ENCODE data around the gene NBEAL1.

DNA sequence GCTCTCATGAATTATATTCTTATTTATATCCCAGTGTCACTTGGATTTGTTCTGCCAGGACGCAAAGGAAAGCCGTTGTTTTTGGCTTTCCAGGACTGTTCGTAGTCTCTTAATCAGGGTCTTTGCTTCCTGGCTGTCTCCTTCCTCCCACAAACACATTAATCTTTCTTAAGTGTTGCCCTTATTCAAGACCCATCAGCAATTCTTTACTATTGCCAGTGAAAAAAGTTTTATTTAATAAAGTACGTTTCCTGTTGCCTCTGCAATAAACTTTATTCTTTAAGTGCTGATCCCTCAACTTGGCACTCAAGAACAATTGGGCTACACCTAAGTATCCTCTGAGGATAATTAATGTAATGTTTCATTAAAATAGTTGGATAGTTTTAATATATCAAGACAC is 155.8 kb downstream of the NBEAL1 start:
- TF ChIP-seq, protein P1, sequence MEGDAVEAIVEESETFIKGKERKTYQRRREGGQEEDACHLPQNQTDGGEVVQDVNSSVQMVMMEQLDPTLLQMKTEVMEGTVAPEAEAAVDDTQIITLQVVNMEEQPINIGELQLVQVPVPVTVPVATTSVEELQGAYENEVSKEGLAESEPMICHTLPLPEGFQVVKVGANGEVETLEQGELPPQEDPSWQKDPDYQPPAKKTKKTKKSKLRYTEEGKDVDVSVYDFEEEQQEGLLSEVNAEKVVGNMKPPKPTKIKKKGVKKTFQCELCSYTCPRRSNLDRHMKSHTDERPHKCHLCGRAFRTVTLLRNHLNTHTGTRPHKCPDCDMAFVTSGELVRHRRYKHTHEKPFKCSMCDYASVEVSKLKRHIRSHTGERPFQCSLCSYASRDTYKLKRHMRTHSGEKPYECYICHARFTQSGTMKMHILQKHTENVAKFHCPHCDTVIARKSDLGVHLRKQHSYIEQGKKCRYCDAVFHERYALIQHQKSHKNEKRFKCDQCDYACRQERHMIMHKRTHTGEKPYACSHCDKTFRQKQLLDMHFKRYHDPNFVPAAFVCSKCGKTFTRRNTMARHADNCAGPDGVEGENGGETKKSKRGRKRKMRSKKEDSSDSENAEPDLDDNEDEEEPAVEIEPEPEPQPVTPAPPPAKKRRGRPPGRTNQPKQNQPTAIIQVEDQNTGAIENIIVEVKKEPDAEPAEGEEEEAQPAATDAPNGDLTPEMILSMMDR (conservative IDR thresholded peaks at IDR 0.05; ENCODE audit: low read depth in 2 of 2): no peak
- no peak for TF ChIP-seq EZH2 (IDR thresholded peaks at IDR 0.05; ENCODE audit: low read depth, unreplicated experiment)
- TF ChIP-seq POLR2AphosphoS5 (IDR thresholded peaks at IDR 0.05; ENCODE audit: low read depth): no peak
- TF ChIP-seq, protein P2, sequence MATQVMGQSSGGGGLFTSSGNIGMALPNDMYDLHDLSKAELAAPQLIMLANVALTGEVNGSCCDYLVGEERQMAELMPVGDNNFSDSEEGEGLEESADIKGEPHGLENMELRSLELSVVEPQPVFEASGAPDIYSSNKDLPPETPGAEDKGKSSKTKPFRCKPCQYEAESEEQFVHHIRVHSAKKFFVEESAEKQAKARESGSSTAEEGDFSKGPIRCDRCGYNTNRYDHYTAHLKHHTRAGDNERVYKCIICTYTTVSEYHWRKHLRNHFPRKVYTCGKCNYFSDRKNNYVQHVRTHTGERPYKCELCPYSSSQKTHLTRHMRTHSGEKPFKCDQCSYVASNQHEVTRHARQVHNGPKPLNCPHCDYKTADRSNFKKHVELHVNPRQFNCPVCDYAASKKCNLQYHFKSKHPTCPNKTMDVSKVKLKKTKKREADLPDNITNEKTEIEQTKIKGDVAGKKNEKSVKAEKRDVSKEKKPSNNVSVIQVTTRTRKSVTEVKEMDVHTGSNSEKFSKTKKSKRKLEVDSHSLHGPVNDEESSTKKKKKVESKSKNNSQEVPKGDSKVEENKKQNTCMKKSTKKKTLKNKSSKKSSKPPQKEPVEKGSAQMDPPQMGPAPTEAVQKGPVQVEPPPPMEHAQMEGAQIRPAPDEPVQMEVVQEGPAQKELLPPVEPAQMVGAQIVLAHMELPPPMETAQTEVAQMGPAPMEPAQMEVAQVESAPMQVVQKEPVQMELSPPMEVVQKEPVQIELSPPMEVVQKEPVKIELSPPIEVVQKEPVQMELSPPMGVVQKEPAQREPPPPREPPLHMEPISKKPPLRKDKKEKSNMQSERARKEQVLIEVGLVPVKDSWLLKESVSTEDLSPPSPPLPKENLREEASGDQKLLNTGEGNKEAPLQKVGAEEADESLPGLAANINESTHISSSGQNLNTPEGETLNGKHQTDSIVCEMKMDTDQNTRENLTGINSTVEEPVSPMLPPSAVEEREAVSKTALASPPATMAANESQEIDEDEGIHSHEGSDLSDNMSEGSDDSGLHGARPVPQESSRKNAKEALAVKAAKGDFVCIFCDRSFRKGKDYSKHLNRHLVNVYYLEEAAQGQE (IDR thresholded peaks at IDR 0.05; ENCODE audit: unreplicated experiment): no peak
- TF ChIP-seq CREB1 (CRISPR knock-in tag; IDR thresholded peaks at IDR 0.05; ENCODE audit: low read depth): no peak
- no peak for TF ChIP-seq JUNB (IDR thresholded peaks at IDR 0.05; ENCODE audit: unreplicated experiment)
- TF ChIP-seq EZH2phosphoT487 (IDR thresholded peaks at IDR 0.05; ENCODE audit: unreplicated experiment): no peak
- no peak for TF ChIP-seq STAT1 (IDR thresholded peaks at IDR 0.05; ENCODE audit: unreplicated experiment)
- no peak for TF ChIP-seq NANOG (IDR thresholded peaks at IDR 0.05; ENCODE audit: borderline replicate concordance)
- TF ChIP-seq ZNF114 (CRISPR knock-in tag; IDR thresholded peaks at IDR 0.05): no peak
- no peak for TF ChIP-seq ZNF331 (CRISPR knock-in tag; IDR thresholded peaks at IDR 0.05; ENCODE audit: low read depth)

Measured in GM23338 (cell line).